GM19351 (cell line): Measurements from ENCODE around the gene SLC9C1.

ENCODE experiments used
- ATAC-seq: cut with Tn5 transposase; IDR thresholded peaks from one replicate; pipeline ENCODE4 v1.9.1; 2021; ENCODE audit warnings: mild to moderate bottlenecking, moderate library complexity; ENCODE audit not compliant: unreplicated experiment

The SLC9C1 gene

GRCh38 chr3:112132975-112133448 is 161.0 kb downstream of the SLC9C1 start, which contains the start of gene GCSAM:
Gene GCSAM, minus strand, starts transcription at chr3:112133248. Its CDS starts 128 bp downstream, at chr3:112133120.
- peak; percentile 74 for ATAC-seq

DNA sequence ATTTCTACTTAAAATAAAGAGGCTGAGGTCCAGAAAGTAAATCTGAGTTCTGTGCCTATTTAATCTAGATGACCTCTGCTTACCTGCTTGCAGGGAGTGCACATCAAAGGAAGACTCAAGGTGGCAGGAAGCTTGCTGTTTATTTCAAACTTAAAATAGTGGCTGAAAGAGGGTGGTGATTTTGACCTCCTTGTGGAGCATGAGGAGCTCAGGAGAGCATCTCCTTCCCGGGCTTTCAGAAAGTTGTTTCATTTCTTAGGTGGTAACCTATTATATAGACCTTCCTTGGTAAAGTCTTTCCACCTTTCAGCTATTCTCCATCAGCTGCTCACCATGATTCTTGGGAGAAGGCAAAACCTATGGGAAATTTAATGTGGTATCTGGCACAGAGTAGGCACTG is 161.5 kb downstream of the SLC9C1 start:
- no peak for ATAC-seq

GRCh38 chr3:112132088-112132487 is 161.9 kb downstream of the SLC9C1 start:
- ATAC-seq, result no peak

DNA sequence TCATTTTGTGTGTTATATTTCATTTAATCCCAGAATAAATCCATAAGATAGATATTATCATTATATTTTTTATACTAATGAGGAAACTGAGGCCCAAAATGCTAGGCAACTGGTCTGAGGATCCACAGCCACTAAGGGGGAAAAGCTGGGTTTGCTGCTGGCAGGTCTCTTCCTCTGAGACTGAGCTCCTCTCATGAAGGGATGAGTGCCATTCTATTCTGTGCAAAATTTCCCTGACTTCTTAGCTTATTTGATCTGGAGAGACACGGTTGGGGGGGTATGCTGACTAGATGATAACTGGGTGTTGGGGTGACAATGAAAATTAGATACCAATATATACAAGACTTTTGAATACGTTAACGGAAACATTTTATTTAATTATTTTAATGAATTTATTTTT is 162.9 kb downstream of the SLC9C1 start:
- no peak for ATAC-seq

DNA sequence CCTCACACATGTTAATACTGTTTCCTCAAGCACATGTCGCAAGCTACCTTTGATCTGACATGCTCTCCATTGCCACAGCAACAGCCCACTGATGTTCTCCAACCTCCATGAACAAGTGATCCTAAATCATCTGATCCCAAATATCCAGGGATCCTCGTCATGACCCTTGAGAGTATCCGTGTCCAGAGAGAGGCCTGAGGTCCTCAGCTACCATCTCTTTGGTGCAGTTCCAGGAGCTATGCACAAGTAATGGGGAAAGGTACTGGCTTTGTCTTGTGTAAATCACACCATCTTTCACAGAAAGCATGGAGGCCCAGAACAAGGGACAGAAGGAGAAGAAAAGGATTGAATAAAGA is 163.4 kb downstream of the SLC9C1 start:
- no peak for ATAC-seq

GRCh38 chr3:112129925-112130637 is 163.9 kb downstream of the SLC9C1 start:
- ATAC-seq, result no peak

- peak; percentile 54 for ATAC-seq
Observed at GRCh38 chr3:112128843-112129727, 164.9 kb downstream of the SLC9C1 start.

DNA sequence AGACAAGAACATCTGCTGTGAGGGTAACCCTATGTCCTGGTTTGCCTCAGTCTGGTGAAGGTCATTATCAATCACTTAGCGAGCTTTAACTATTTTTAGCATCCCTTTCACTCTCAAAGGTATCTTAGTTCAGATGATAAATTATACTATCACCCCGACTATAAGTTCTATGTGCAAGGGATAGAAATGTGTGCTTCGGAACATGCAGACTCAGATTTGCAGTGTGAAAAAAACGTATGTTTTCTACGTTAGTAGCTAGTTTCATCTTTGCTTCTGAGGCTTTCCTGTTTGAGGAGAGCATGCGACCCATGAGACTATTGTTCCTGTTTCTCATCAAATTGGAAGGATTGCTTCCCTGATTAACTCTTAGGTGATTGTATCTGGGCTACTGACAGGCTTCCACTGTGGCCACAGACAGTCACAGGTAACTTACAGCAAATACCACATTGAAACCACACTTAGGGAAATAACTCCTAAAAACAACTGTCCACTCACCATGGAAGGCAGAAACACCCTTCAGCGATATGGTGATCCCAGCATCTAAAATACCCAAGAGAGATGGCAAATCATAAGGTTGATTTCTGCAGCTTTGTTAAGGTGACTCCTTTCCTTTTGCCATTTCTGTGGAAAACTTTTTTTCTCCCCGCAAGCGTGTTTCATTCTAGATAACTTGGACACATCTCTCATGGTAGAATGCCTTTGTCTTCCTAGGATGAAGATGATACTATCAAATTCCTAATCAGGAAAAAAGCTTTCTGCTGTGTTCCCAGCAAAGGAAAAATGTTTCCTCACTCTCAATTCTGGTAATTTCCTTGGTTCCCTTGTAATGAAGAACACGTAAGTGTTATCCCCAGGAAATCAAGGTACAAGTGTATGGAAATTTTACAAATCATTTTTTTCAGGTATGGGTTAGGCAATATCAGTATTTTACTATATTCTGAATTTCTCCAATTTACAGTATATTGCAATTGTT is 166.2 kb downstream of the SLC9C1 start:
- no peak for ATAC-seq

- ATAC-seq, result no peak
Observed at GRCh38 chr3:112126511-112126911, 167.5 kb downstream of the SLC9C1 start.

DNA sequence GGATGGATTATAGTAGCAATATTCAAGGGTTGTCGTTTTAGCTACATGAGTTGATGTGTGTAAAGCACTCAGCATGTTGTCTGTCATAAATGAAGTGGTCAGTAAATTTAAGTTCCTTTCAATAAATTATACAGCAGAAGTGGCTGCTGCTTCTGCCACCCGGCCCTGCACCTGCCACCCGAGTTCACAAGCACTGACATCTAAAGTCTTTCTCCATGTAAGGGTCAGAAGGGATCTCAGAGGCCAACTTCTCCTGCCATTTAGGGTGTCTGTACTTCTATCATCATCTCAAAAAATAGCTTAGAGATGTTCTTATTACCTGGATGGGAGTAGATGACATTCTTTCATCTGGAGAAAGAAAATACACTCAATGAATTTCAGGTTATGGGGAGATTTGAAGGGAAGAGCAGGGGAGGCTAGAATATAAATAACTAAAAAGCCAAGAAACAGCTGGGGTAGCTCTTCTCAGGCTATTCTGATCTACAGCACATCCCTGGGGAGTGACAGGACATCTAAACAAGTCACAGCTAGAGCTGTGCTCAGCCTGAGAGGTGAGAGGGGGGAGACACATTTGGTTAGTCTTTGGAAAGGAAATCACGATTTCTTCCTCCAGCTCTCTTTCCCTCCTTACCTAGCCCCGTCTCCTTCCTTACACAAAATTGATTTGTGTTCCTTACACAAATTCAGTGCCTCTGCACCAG is 169.0 kb downstream of the SLC9C1 start:
- no peak for ATAC-seq

GRCh38 chr3:112123548-112123947 is 170.5 kb downstream of the SLC9C1 start:
- ATAC-seq, result no peak

- no peak for ATAC-seq
Observed at GRCh38 chr3:112122870-112123269, 171.1 kb downstream of the SLC9C1 start.

- ATAC-seq, result no peak
Observed at GRCh38 chr3:112121577-112122547, 172.2 kb downstream of the SLC9C1 start.

GRCh38 chr3:112119962-112120836 is 173.8 kb downstream of the SLC9C1 start:
- peak; percentile 33 for ATAC-seq

GRCh38 chr3:112117841-112118571 is 176.0 kb downstream of the SLC9C1 start:
- ATAC-seq, result no peak

DNA sequence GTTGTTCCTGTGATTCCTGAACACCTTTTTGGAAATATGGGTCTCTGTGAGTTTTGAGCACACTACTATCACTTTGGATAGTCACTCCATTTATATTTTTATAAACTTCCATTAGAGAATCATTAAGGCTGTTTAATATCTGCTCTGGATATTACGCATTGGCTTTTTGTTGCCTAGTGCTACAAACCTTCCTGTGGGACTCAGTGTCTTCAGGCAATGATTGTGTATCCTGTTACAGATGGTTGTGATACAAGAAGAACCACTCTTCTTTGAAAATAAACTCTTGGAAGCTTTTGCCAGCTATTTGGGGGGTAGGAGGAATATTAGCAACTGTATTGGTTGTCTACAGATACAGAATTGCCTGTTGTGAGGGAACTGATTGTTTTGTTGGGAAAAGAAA is 176.6 kb downstream of the SLC9C1 start:
- ATAC-seq, result no peak

DNA sequence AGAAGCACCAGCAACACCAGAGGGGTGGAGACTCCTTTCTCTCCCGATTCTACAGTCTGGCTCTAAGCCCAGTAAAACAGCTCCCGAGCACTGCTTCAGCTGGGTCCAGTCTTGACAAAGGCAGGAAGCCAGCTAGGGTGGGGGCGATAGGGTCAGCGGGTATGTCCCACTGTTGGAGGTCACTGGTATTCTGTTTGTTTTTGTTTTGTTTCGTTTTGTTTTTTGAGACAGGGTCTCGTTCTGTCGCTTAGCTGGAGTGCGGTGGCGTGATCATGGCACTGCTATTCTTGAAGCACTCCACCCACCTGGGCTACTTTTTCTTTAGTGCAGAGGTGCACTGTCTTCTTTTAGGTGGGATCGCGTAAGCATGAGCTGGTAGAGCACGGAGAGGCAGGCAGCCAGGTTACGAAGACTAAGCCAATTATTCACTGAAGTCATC is 177.2 kb downstream of the SLC9C1 start:
- no peak for ATAC-seq
